Upper lobe of right lung (tissue), 1 donor: ENCODE measurements around the gene IL17F. TPM values are rescaled to one million over a fixed set of nuclear protein-coding genes. Genes with fewer than 3 reads are reported as not detected.

Experiments
- ATAC-seq: fragments of 200-7000 bp; cut with Tn5 transposase; one replicate; pipeline ENCODE4 v1.9.1; 2020; ENCODE audit warnings: mild to moderate bottlenecking, moderate library complexity
- DNase-seq: peaks from one replicate; pipeline ENCODE4 v3.0.0-alpha.2; 2020
- H3K27ac ChIP-seq: fragments of 200-600 bp; one replicate; pipeline ENCODE4 v1.8.0; 2022
- H3K27me3 ChIP-seq: fragments of 200-600 bp; one replicate; pipeline ENCODE4 v1.8.0; 2022; ENCODE audit warnings: mild to moderate bottlenecking
- H3K36me3 ChIP-seq: fragments of 200-600 bp; one replicate; pipeline ENCODE4 v1.8.0; 2022
- H3K4me1 ChIP-seq: fragments of 200-600 bp; one replicate; pipeline ENCODE4 v1.8.0; 2022
- H3K4me3 ChIP-seq: fragments of 200-600 bp; one replicate; pipeline ENCODE4 v1.8.0; 2022; ENCODE audit warnings: mild to moderate bottlenecking
- H3K9me3 ChIP-seq: fragments of 200-600 bp; one replicate; pipeline ENCODE4 v1.8.0; 2022
- intact Hi-C: fragments of 100-400 bp; cut with DNase I; formaldehyde crosslinking; loops from one replicate; pipeline ENCODE4 v1.11.0; 2022
- total RNA-seq: library from RNA; stranded (reverse); fragmentation: NEBNext Ultra II Directional; extraction: Animal tissue kit (Norgen Biotek cat#: 25700); gene quantifications from one replicate; pipeline ENCODE4 v1.2.1, GENCODE V29; 2021
- TF ChIP-seq, protein P1 (sequence below): fragments of 200-600 bp; IDR thresholded peaks from one replicate; pipeline ENCODE4 v1.8.0; 2022; ENCODE audit warnings: antibody characterized with exemption
- donor health status: DM: no; HTN: yes; CAD: no; lungs with severe emphysema.

IL17F gene
- total RNA-seq, 1 donor from 2014 or later: not detected

DNA sequence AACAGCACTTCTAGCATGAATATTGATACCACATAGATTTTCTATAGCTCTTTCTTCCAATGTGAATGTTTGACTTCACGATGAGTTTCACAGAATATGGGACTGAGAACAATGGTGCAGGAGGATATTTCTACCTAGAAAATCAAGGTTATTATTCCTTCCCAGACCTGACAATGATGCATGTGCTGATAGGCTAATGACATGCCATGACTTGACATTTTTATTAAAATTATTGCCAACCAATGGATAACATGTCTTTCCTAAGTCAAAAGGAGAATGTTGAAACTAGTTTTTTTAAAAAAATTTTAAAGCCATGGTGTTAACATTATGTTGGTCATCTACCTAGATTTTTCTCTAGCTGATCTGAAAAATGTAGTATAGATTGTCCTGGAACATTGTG lies 57.2 kb downstream of the IL17F start:
- H3K36me3 ChIP-seq: no peaks in the 10 kb centered on the region
- no peak for ATAC-seq
- intact Hi-C loops: no loop called here
- TF ChIP-seq, protein P1, sequence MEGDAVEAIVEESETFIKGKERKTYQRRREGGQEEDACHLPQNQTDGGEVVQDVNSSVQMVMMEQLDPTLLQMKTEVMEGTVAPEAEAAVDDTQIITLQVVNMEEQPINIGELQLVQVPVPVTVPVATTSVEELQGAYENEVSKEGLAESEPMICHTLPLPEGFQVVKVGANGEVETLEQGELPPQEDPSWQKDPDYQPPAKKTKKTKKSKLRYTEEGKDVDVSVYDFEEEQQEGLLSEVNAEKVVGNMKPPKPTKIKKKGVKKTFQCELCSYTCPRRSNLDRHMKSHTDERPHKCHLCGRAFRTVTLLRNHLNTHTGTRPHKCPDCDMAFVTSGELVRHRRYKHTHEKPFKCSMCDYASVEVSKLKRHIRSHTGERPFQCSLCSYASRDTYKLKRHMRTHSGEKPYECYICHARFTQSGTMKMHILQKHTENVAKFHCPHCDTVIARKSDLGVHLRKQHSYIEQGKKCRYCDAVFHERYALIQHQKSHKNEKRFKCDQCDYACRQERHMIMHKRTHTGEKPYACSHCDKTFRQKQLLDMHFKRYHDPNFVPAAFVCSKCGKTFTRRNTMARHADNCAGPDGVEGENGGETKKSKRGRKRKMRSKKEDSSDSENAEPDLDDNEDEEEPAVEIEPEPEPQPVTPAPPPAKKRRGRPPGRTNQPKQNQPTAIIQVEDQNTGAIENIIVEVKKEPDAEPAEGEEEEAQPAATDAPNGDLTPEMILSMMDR: no peak
- no peaks in the 10 kb centered on the region for H3K4me1 ChIP-seq
- H3K4me3 ChIP-seq: no peak overlapping the region
- H3K9me3 ChIP-seq: no peaks in the 10 kb centered on the region
- H3K27ac ChIP-seq: no peak overlapping the region
- peaks cover 9% of the 10 kb centered on the region for H3K27me3 ChIP-seq
- no peak for DNase-seq

Other genes starting within 250 kb of the IL17F start
- 0.32 TPM for gene PKHD1, start 156.9 kb downstream of the IL17F start, total RNA-seq
- not detected for gene IL17A, start 58.1 kb downstream of the IL17F start, total RNA-seq
- 26.3 TPM for gene MCM3, start 40.2 kb upstream of the IL17F start, total RNA-seq
- gene PAQR8, start 117.7 kb upstream of the IL17F start, total RNA-seq: 5.8 TPM
- gene EFHC1, start 175.8 kb upstream of the IL17F start, total RNA-seq: 16.8 TPM